Activated T-cell treated with anti-CD3 and anti-CD28 coated beads, Interleukin-2, amount 50 U/mL, for 72 hours (primary cell): ENCODE results near the gene CCL28. TPM values are rescaled to one million over a fixed set of nuclear protein-coding genes. Genes with fewer than 3 reads are reported as not detected.
"Not testable (repeated sequence)": the region's sequence is repeated elsewhere in the genome, so short reads cannot be mapped to it uniquely, and the experiment has no call there.

Source experiments
- ATAC-seq, 2 donors: fragments of 150-1000 bp; cut with Tn5 transposase; replicated peaks in 1 of 2; 2 replicates each; pipeline ENCODE4 v1.10.0; 2021; ENCODE audit warnings: moderate library complexity in 2 of 2, mild to moderate bottlenecking in 1 of 2
- DNase-seq, 2 donors: peaks; one replicate each; pipeline ENCODE4 v3.0.0; 2021 to 2022; ENCODE audit warnings: mixed read lengths in 1 of 2
- H3K27ac Mint-ChIP-seq: one replicate; pipeline ENCODE4 v1.8.0; 2022; ENCODE audit warnings: mild to moderate bottlenecking, moderate library complexity, mixed read lengths
- H3K27me3 Mint-ChIP-seq: one replicate; pipeline ENCODE4 v1.8.0; 2022; ENCODE audit warnings: low read depth, mixed read lengths
- H3K36me3 Mint-ChIP-seq, 2 donors: one replicate each; pipeline ENCODE4 v1.8.0; 2022; ENCODE audit warnings: mixed read lengths in 2 of 2, mild to moderate bottlenecking in 1 of 2; ENCODE audit not compliant: insufficient read depth in 2 of 2
- H3K4me1 Mint-ChIP-seq: one replicate; pipeline ENCODE4 v1.8.0; 2022; ENCODE audit warnings: low read depth, mixed read lengths
- H3K4me3 Mint-ChIP-seq, 2 donors: one replicate each; pipeline ENCODE4 v1.8.0; 2022; ENCODE audit warnings: mild to moderate bottlenecking in 2 of 2, mixed read lengths in 2 of 2, moderate library complexity in 2 of 2
- H3K9me3 Mint-ChIP-seq, 2 donors: one replicate each; pipeline ENCODE4 v1.8.0; 2022; ENCODE audit warnings: mixed read lengths in 2 of 2
- total RNA-seq, 2 donors: library from RNA; stranded (reverse); gene quantifications; one replicate each; pipeline ENCODE4 v1.2.3, GENCODE V29; 2022

CCL28 gene, protein sequence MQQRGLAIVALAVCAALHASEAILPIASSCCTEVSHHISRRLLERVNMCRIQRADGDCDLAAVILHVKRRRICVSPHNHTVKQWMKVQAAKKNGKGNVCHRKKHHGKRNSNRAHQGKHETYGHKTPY
- 10 to 100 TPM; 15.0 to 15.2 TPM for total RNA-seq

DNA sequence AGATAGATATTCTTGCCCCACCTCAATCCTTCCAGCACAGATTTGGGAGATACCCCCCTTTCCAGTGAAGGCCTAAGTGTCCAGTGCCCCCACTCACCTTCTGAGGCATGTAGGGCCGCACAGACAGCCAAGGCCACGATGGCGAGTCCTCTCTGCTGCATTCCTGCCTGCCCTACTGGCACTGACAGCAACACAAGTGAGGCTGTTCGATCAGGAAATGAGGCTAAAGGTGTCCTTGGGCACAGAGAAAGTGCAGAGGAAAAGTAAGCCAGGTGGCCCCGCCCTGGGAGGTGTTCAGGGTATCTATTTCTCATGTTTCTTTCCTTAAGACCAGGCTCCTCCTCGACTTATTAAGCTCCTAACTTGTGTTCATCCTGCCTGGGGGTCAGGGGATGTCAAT, at the start of gene CCL28:
CCL28 (minus strand) TSS at position 236 of the 400 bp plus-strand sequence; CDS start at position 161, 75 bp downstream.
- Mint-ChIP-seq H3K4me3 (no peak within 1 kb of the TSS), H3K27ac (no peak within 1 kb of the TSS), H3K27me3 (no peaks in the 10 kb centered on the region), H3K9me3 (peaks cover 0 to 4% of the 10 kb centered on the region in 2 donors), H3K4me1 (no peaks in the 10 kb centered on the region), H3K36me3 (peaks cover 0 to 2% of the 10 kb centered on the region in 2 donors)
- ATAC-seq = no peak
- no peak for DNase-seq

GRCh38 chr5:43461066-43461465, 48.9 kb upstream of the CCL28 start:
- ATAC-seq (no peak), DNase-seq (no peak)
- Mint-ChIP-seq H3K27me3 (no peaks in the 10 kb centered on the region), H3K36me3 (peaks cover 17 to 53% of the 10 kb centered on the region in 2 donors), H3K4me3 (no peak overlapping the region), H3K27ac (no peak overlapping the region), H3K4me1 (no peaks in the 10 kb centered on the region), H3K9me3 (peaks cover 2 to 8% of the 10 kb centered on the region in 2 donors)

DNA sequence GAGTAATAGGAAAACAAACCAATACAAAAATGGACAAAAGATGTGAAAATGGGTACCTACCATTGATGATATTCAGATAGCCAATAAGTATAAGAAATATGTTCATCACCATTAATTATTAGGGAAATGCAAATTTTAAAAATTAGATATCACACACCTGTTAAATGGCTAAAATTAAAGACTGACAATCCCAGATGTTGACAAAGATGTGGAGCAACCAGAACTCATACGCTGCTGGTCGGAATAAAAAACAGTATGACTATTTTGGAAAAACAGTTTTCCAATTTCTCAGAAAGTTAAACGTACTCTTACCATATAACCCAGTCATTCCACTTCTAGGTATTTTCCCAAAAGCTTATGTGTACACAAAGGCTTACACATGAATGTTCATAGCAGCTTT, 44.4 kb upstream of the CCL28 start:
- Mint-ChIP-seq H3K36me3 (peaks cover 11 to 48% of the 10 kb centered on the region in 2 donors), H3K27me3 (no peaks in the 10 kb centered on the region), H3K27ac (no peak overlapping the region), H3K9me3 (peaks cover 2 to 8% of the 10 kb centered on the region in 2 donors), H3K4me1 (no peaks in the 10 kb centered on the region), H3K4me3 (no peak overlapping the region)
- DNase-seq = no peak
- ATAC-seq = no peak

DNA sequence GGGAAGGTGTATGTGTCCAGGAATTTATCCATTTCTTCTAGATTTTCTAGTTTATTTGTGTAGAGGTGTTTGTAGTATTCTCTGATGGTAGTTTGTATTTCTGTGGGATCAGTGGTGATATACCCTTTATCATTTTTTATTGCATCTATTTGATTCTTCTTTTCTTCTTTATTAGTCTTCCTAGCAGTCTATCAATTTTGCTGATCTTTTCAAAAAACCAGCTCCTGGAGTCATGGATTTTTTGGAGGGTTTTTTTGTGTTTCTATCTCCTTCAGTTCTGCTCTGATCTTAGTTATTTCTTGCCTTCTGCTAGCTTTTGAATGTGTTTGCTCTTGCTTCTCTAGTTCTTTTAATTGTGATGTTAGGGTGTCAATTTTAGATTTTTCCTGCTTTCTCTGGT, 29.4 kb upstream of the CCL28 start:
- H3K9me3 Mint-ChIP-seq = peaks cover 25 to 32% of the 10 kb centered on the region in 2 donors
- H3K4me1 Mint-ChIP-seq, H3K27me3 Mint-ChIP-seq, DNase-seq, H3K4me3 Mint-ChIP-seq, ATAC-seq: not testable (repeated sequence)
- H3K36me3 Mint-ChIP-seq = peaks cover 25 to 47% of the 10 kb centered on the region in 2 donors
- peak overlapping the region; percentile 14 for H3K27ac Mint-ChIP-seq

GRCh38 chr5:43437062-43437660, 25.0 kb upstream of the CCL28 start:
- Mint-ChIP-seq H3K27me3 (no peaks in the 10 kb centered on the region), H3K9me3 (peaks cover 18 to 24% of the 10 kb centered on the region in 2 donors), H3K4me3 (no peak overlapping the region), H3K36me3 (peaks cover 13 to 22% of the 10 kb centered on the region in 2 donors), H3K27ac (no peak overlapping the region), H3K4me1 (no peaks in the 10 kb centered on the region)
- DNase-seq (no peak), ATAC-seq (peak; percentile 43 to 45)

DNA sequence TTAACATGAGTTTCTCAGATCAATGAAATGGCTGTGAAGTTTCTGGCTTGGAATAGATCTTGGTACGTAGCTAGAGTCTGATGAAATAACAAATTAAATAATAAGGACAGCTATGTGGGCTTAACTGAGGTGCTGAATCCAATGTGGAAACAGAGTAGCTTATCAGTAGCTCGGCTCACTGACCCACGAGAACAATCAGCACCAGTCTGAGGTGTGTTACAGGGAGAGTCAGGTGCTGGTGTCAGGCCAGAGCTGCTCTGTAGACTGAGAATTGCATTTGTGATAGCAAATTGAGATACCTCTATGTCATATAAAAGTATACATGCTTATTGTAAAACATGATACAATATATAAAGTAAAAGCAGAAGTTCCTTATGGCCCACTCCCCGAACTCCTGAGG, 21.2 kb upstream of the CCL28 start:
- Mint-ChIP-seq H3K36me3 (peaks cover 5 to 9% of the 10 kb centered on the region in 2 donors), H3K4me1 (no peaks in the 10 kb centered on the region), H3K27ac (no peak overlapping the region), H3K27me3 (no peaks in the 10 kb centered on the region), H3K9me3 (peaks cover 8% of the 10 kb centered on the region in 2 donors), H3K4me3 (no peak overlapping the region)
- ATAC-seq (no peak), DNase-seq (no peak)

GRCh38 chr5:43432486-43433375, 20.5 kb upstream of the CCL28 start:
- no peak overlapping the region for H3K4me3 Mint-ChIP-seq
- no peak for DNase-seq
- no peaks in the 10 kb centered on the region for H3K27me3 Mint-ChIP-seq
- H3K4me1 Mint-ChIP-seq = no peaks in the 10 kb centered on the region
- H3K36me3 Mint-ChIP-seq = peaks cover 0 to 4% of the 10 kb centered on the region in 2 donors
- no peak for ATAC-seq
- peaks cover 2 to 3% of the 10 kb centered on the region in 2 donors for H3K9me3 Mint-ChIP-seq
- no peak overlapping the region for H3K27ac Mint-ChIP-seq

- ATAC-seq = no peak
- Mint-ChIP-seq H3K4me1 (no peaks in the 10 kb centered on the region), H3K9me3 (no peaks in the 10 kb centered on the region), H3K4me3 (no peak overlapping the region), H3K27me3 (no peaks in the 10 kb centered on the region), H3K27ac (no peak overlapping the region), H3K36me3 (no peaks in the 10 kb centered on the region)
- DNase-seq = no peak
These were observed 17.5 kb upstream of the CCL28 start for GRCh38 chr5:43429706-43430105.

- H3K36me3 Mint-ChIP-seq = no peaks in the 10 kb centered on the region
- no peak overlapping the region for H3K27ac Mint-ChIP-seq
- no peak for ATAC-seq
These were observed 16.8 kb upstream of the CCL28 start for GRCh38 chr5:43429016-43429415.

GRCh38 chr5:43427306-43427705, 15.1 kb upstream of the CCL28 start:
- no peaks in the 10 kb centered on the region for H3K27me3 Mint-ChIP-seq
- no peaks in the 10 kb centered on the region for H3K9me3 Mint-ChIP-seq
- no peak for ATAC-seq
- DNase-seq = no peak
- H3K4me3 Mint-ChIP-seq = no peak overlapping the region
- H3K4me1 Mint-ChIP-seq = no peaks in the 10 kb centered on the region
- no peaks in the 10 kb centered on the region for H3K36me3 Mint-ChIP-seq
- no peak overlapping the region for H3K27ac Mint-ChIP-seq

More at GRCh38 chr5:43429016-43429415, 16.8 kb upstream of the CCL28 start:
- H3K27me3 Mint-ChIP-seq = no peaks in the 10 kb centered on the region
- no peaks in the 10 kb centered on the region for H3K9me3 Mint-ChIP-seq
- H3K4me3 Mint-ChIP-seq = no peak overlapping the region
- H3K4me1 Mint-ChIP-seq = no peaks in the 10 kb centered on the region
- no peak for DNase-seq

DNA sequence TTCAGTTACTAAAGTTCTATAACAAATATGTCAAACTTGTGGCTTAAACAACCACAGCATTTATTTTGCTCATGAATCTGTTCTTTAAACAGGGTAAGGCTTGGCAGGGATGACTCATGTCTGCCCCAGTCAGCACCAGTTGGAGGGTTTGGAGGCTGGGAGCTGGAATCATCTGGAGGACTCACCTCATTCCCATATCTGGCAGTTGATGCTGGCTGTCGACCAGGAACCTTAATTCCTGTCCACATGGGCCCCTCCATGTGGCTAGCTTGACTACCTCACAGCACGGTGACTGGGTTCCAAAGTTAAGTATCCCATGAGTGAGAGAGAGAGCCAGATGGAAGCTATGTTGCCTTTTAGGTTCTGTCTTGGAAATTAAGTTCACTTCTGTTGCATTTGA, 13.8 kb upstream of the CCL28 start:
- Mint-ChIP-seq H3K36me3 (no peaks in the 10 kb centered on the region), H3K27ac (no peak overlapping the region), H3K4me1 (no peaks in the 10 kb centered on the region), H3K4me3 (no peak overlapping the region), H3K27me3 (no peaks in the 10 kb centered on the region), H3K9me3 (no peaks in the 10 kb centered on the region)
- ATAC-seq (no peak), DNase-seq (no peak)

- not testable (repeated sequence) for H3K27me3 Mint-ChIP-seq, H3K9me3 Mint-ChIP-seq, H3K4me1 Mint-ChIP-seq, H3K27ac Mint-ChIP-seq, H3K36me3 Mint-ChIP-seq, DNase-seq, ATAC-seq, H3K4me3 Mint-ChIP-seq
These were observed 10.9 kb upstream of the CCL28 start for GRCh38 chr5:43423086-43423485.

DNA sequence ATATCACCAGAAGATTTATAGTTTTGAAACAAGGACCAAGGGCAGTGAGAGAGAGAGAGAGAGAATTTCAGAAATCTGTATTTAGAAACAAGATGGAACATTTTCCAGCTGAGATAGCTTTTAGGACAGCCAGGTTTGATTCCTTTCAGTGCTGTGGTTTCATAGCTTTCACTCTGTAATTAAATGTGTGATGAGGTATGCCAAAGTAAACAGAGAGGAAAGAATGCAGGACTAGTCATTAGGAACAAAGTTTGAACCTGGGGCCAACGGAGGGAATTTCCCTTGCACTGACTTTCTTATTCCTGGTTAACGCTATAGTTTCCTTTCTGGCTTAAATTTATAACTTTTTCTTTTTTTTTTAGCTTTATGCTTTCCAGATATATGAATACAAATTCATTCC, 10.0 kb upstream of the CCL28 start:
- H3K27me3 Mint-ChIP-seq = no peaks in the 10 kb centered on the region
- ATAC-seq (no peak), DNase-seq (no peak)
- H3K27ac Mint-ChIP-seq = peak overlapping the region; percentile 18
- no peaks in the 10 kb centered on the region for H3K36me3 Mint-ChIP-seq
- H3K9me3 Mint-ChIP-seq = no peaks in the 10 kb centered on the region
- no peak overlapping the region for H3K4me3 Mint-ChIP-seq
- no peaks in the 10 kb centered on the region for H3K4me1 Mint-ChIP-seq
